NCI-H748 (cell line): ENCODE results near the gene DUSP7.

Experiments used
- DNase-seq: peaks from one replicate; lab custom pipeline; 2025; ENCODE audit not compliant: unreplicated experiment; lab: John Stamatoyannopoulos, UW

The DUSP7 gene

DNA sequence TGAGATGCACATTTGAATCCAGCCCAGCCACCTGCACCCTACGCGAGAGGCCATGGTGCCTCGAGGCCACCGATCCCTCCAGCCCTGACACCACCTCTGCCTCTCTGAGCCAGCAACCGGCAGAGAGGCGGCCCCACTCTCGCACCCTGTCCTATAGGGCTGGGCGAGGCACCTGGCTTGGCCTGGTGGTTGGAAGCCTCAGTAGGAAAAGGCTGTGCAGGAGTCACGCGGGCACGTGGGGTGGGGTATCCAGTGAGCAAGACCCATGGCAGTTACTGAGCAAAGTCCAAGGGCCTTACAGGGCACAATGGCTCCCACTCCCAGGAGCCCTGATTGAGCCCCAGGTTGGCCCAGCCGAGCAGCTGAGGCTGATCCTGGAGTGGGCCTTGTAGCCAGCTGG, 12.4 kb upstream of the DUSP7 start:
- no peak for DNase-seq

DNA sequence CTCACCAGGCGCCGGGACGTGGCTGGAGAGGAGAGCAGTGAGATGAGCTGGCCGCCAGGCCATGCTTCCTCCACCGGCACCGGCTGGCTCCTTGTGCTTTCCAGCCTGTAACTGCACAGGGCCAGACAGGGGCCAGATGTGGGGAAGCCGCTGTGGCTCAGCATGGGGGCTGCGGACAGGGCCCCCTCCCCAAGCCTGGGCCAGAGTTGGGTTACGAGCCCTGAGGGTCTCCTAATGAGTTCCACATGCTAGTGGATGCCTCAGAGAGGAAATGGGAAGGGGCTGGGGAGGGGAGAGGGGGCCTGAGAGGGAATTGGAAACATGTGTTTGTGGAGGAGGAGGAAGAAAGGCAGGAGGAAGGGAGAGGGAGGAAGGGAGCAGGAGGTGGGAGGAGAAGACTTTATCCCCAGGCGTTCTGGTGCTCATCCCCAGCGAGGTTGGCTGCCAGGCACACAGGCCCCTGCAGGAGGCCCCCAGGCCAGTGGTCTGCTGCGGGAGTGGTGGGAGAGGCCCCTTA, 11.7 kb upstream of the DUSP7 start:
- no peak for DNase-seq

GRCh38 chr3:52067526-52067925, 11.2 kb upstream of the DUSP7 start:
- DNase-seq, result no peak

DNA sequence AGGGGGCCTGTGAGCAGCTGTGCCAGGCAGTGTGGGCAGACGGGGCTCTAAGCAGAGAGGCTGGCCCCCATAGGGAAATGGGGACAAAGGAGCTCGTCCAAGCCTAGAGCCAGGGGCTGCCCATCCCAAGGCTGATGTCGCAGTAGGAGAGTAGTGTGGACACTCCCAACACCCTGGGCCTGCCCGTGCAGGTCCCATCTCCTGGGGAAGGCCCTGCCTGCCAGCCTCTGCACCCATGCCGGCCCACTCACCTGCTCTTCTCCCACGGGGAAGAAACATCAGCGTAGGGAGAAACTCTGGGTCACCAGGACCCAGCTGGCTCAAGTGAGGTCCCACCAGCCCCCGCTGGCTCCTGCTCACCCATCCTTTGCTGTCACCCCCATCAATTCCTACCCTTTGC, 10.7 kb upstream of the DUSP7 start:
- DNase-seq, result no peak

DNA sequence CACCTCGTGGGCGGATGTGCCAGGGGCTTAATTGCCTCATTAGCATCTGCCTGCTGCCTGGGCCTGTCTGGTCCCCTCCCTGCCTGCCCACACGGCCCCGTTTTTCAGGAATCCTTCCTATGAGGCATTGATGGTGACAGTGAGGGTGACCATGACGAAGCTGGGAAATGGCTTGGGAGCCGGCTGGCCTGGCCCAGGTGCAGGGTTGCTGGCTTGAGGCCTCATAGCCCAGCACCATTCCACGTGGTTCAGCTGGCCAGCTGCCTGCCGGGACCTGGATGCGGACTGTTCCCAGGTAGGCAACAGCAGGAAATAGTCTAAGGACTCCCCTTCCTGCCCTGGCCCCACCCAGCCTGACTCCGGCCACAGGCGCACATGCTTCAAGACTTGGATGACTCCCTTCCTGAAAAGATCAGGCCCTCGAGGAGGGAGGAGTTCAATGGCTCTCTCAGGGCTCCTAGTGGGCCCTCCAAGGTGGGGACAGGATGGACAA, 8.9 kb upstream of the DUSP7 start:
- no peak for DNase-seq

GRCh38 chr3:52064561-52064960, 8.2 kb upstream of the DUSP7 start:
- no peak for DNase-seq

- DNase-seq, result no peak
Observed at GRCh38 chr3:52063026-52063723, 6.8 kb upstream of the DUSP7 start.

GRCh38 chr3:52062505-52062904, 6.1 kb upstream of the DUSP7 start:
- DNase-seq, result no peak

DNA sequence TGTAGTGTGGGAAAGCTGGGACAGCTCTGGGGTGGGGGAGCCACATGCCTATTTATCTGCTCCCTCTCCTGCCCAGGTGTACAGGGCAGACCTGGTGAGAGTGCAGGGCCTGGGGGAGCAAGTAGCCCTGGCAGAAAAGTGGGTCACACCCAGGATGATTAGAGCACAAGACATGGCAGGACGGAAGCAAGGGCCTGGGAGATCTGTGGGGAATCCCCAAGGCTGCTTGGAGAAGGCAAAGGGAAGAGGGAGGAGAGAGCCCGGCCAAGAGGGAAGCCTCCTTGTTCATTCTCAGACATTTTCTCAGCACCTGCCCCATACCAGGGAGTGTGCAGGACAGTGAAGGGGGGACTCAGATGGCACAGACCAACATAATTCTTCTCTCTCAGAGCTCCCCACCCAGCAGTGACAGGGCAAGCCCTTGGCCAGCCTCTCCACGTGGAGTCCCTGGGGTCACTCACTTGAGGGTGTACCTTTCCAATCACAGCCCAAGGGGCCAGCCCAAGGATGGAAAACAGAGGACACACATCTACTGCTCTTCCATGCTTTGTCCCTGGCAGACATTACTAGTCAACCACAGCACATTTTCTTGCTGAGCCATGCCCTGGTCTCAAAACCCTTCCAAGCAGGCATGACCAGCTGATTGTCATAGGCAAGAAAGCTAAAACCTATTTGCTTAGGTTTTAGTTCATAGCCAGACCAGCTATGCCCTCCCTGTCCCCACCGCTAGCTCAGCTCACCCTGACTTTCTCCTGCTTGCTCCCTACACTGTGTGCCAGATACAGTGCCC, 4.9 kb upstream of the DUSP7 start:
- DNase-seq, result no peak

DNA sequence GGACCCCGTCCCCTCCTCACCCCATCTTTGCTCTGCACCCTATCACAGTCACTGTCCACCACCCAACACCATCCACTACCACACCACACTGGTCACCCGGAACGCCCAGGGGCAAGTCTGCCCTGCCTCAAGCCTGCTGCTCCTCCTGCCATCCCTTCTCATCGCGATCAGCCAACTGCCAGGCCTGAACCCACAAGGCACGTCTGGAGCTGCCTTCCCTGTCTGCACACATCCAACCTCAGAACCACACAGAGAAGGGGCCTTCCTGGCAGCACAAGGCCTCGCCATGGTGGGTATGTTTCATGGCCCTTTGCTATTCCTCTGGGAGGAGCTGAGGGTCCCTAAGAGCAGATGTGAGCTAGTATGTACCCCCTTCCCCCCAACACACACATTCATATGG, 3.4 kb upstream of the DUSP7 start:
- DNase-seq, result no peak

- DNase-seq, result no peak
Observed at GRCh38 chr3:52057812-52058495, 1.6 kb upstream of the DUSP7 start.

GRCh38 chr3:52056968-52057811, 819 bp upstream of the DUSP7 start:
- DNase-seq, result peak; percentile 97

- DNase-seq, result peak; percentile 64
Observed at GRCh38 chr3:52055537-52056351, 627 bp downstream of the DUSP7 start.

DNA sequence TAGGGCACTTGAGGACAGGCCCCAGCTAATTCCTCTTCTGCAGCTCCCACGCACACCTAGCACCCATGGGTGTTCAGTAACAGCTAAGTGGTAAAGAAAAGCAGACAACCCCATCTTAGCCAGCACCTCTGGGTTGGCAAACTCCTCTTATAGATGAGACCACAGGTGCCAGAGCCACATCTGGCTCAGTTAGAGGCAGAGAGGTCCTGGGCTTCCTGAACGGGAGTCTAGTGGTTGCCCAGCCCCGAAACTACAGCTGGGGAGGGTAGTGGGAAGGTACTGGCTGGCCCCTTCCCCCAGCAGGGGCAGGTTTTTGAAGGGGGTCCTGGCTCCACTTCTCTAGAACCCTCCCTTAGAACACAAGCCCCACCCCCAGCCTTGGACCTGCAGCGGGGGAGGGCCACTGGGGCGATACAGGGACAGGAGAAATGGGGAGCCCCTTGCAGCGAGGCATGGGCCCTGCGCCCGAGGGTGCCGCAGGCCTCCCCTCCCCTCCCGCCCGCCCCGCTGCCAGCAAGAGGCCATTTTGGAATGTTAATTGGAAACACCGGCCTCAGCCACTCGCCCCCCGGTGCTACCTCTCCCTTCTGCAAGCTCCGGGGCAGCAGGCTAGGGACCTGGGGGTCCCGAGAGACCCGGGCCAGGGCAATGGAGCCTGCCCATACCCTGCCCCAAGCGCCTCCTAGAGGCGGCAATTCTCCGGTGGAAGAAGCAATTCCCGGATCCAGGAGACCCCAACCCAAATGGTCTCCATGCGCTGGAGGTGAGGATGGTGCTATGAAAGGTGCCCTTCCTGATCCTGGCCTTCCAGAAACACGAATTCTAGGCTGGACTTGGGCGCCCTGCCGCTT, 1.5 kb downstream of the DUSP7 start:
- DNase-seq, result peak; percentile 5

DNA sequence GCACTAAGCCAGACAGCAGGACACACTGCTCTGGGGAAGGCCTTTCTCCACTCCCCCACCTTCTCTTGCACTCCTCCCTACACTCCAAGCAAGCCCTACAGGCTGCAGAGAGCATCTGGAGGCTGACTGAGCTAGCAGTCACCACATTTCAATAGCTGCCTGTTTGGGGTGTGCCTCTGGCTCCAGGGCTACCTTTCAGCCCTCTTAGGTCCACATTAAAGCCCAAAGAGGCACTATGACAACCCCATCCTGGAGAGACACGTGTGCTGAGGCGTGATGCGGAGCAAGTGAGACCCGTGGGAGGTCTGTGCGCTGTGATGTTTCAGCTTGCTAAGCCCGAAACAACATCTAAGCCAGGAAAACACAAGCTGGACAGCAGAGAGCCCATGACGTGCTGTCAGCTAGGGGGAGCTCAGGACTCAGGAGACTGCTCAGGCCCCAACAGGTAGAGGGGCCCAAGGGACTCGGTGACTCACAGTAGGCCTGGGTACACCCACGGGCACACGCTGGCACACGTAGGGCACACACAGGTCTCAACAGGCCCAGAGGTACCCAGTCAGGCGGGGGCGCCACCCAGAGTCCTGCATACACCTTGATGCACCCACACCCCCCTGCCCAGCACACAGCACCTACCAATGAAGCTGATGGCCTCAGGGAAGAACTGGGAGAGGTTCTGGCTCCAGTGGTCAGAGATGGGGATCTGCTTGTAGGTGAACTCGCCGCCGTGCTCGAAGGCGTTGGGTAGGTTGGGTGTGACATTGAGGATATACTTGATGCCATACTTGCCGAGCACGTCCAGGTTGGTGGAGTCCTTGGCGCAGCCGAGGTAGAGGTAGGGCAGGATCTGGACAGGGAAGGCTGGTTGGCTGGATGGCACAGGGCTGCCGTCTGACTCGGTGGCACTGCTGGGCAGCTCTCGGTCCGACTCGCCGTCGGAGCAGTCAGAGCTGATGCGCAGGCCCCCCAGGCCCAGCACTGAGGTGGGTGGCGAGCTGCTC, 2.8 kb downstream of the DUSP7 start:
- DNase-seq, result no peak

DNA sequence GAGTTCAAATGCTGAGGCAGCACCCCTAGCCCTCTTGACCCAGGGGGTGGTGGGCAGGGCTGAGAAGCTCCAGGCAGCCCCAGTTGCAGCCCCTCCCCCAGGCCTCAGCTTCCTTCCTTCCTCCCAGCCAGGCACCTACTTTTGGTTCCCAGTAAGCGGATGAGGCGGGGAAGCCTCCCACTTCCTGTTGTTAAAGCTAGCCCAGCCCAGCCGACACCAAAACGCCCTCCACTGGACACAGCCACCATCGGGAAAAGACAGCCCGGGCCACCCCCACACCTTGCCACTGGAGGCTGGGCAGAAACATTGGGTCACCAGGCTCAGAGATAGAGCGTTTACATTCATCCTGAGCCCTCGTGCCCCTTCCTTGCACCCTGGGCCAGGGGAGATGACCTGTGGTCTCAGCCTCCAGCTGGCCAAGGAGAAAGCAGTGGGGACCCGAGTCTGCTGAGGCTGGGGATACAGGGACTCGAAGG, 3.5 kb downstream of the DUSP7 start:
- DNase-seq, result no peak

- no peak for DNase-seq
Observed at GRCh38 chr3:52051444-52051843, 4.9 kb downstream of the DUSP7 start.

- no peak for DNase-seq
Observed at GRCh38 chr3:52050571-52050970, 5.8 kb downstream of the DUSP7 start.
